Measurements from ENCODE around the gene ARHGAP1. TPM values are rescaled to one million over a fixed set of nuclear protein-coding genes. Genes with fewer than 3 reads are reported as not detected.

ARHGAP1 gene
- total RNA-seq, 1 donor from 2014 or later, result 8.1 TPM

DNA sequence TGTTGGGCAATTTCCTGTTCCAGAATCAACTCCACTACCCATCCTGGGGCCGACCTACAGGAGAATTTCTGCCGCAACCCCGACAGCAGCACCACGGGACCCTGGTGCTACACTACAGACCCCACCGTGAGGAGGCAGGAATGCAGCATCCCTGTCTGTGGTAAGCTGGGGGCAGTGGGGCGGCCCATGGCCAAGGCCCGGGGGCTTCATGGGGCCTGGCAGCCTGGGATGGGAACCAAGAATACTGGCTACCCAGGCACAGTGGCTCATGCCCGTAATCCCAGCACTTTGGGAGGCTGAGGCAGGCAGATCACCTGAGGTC lies 22.9 kb upstream of the ARHGAP1 start:
- Histone ChIP-seq H3K4me2 (no peak overlapping the region), H3K4me3 (no peak overlapping the region), H3K9ac (no peak overlapping the region), H3K79me2 (ENCODE audit: low read depth) (no peaks in the 10 kb centered on the region), H3K9me3 (ENCODE audit: low read depth) (no peaks in the 10 kb centered on the region), H3F3A (ENCODE audit: low read depth) (no peaks in the 10 kb centered on the region), H2AFZ (replicated peaks) (no peak overlapping the region), H3K27ac (no peak overlapping the region), H4K20me1 (ENCODE audit: low read depth) (no peaks in the 10 kb centered on the region), H3K27me3 (no peaks in the 10 kb centered on the region), H3K4me1 (no peaks in the 10 kb centered on the region), H3K36me3 (no peaks in the 10 kb centered on the region)
- H3K4me1 Mint-ChIP-seq, result peaks cover 14% of the 10 kb centered on the region
- peaks cover 8% of the 10 kb centered on the region for H3K27me3 Mint-ChIP-seq (ENCODE audit: insufficient read depth, low read depth)
- TF ChIP-seq EZH2 (IDR thresholded peaks at IDR 0.05) (no peak), CTCF (IDR thresholded peaks at IDR 0.05) (no peak), EZH2phosphoT487 (IDR thresholded peaks at IDR 0.05) (no peak)
- H3K4me3 Mint-ChIP-seq, result no peak overlapping the region
- DNase-seq (ENCODE audit: low spot score), result no peak
- H3K27ac Mint-ChIP-seq, result no peak overlapping the region
- no peaks in the 10 kb centered on the region for H3K36me3 Mint-ChIP-seq
- H3K9me3 Mint-ChIP-seq, result no peaks in the 10 kb centered on the region

DNA sequence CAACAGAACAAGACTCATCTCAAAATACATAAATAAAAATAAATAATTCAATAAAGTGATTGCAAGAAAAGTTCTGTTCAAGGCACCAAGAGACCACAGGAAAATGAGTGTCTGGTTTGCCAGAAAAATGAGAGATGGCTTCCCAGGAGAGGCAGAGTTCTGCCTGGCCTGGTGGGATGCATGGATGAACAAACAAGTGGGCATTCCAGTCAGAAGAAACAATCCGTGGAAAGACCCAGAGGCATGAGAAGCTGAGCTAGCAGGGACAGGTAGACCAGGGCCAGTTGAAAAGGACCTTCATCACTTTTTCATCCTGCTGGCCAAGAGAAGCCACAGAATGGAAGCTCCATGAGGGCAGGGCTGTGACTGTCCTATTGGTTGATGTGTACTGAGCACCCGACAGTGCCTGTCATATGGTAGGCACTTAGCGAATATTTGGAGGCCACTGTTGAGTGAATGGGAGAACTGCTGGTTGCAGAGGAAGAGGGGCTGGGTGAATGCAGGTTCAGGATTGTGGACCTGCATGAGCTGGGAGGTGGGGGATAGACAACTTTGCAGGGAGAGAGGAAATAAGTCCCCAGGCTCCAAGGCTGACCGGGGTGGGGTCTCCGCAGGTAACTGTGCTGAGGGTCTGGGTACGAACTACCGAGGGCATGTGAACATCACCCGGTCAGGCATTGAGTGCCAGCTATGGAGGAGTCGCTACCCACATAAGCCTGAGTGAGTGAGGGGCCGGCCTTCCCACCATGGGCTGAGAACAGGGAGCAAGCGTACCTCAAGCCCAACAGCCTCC lies 22.3 kb upstream of the ARHGAP1 start:
- Mint-ChIP-seq H3K4me3 (peak overlapping the region; percentile 11), H3K27me3 (ENCODE audit: insufficient read depth, low read depth) (peaks cover 8% of the 10 kb centered on the region), H3K36me3 (no peaks in the 10 kb centered on the region), H3K9me3 (no peaks in the 10 kb centered on the region), H3K27ac (no peak overlapping the region), H3K4me1 (peaks cover 14% of the 10 kb centered on the region)
- no peaks in the 10 kb centered on the region for H3K79me2 ChIP-seq (ENCODE audit: low read depth)
- H3F3A ChIP-seq (ENCODE audit: low read depth), result no peaks in the 10 kb centered on the region
- H3K9ac ChIP-seq, result no peak overlapping the region
- H3K27me3 ChIP-seq, result no peaks in the 10 kb centered on the region
- H3K4me1 ChIP-seq, result no peaks in the 10 kb centered on the region
- no peaks in the 10 kb centered on the region for H3K36me3 ChIP-seq
- no peak overlapping the region for H3K27ac ChIP-seq
- H4K20me1 ChIP-seq (ENCODE audit: low read depth), result no peaks in the 10 kb centered on the region
- H2AFZ ChIP-seq (replicated peaks), result no peak overlapping the region
- H3K4me2 ChIP-seq, result no peak overlapping the region
- H3K9me3 ChIP-seq (ENCODE audit: low read depth), result no peaks in the 10 kb centered on the region
- no peak overlapping the region for H3K4me3 ChIP-seq
- DNase-seq (ENCODE audit: low spot score), result no peak
- TF ChIP-seq EZH2 (IDR thresholded peaks at IDR 0.05) (no peak), EZH2phosphoT487 (IDR thresholded peaks at IDR 0.05) (no peak), CTCF (IDR thresholded peaks at IDR 0.05) (no peak)

DNA sequence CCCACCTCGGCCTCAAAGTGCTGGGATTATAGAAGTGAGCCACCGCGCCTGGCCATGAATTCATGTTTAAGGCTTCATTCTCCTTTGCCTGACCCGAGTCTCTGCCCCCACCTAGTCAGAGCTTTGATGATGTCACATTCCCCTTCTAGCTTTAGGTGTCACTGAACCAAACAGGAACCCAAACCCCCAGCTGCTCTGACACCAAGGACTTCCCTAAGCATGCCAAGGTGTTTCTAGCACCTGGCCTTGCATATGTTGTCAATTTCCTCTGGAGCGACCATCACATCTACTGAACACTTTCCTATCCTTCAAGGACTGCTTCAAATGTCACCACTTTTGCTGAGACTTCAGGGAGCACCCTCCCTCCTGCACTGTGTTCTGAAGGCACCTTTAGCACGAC lies 20.9 kb upstream of the ARHGAP1 start:
- DNase-seq (ENCODE audit: low spot score), result no peak
- H3K27me3 Mint-ChIP-seq (ENCODE audit: insufficient read depth, low read depth), result peaks cover 8% of the 10 kb centered on the region
- H3K9me3 ChIP-seq (ENCODE audit: low read depth), result no peaks in the 10 kb centered on the region
- H3K4me1 ChIP-seq, result no peaks in the 10 kb centered on the region
- H3K79me2 ChIP-seq (ENCODE audit: low read depth), result no peaks in the 10 kb centered on the region
- TF ChIP-seq CTCF (IDR thresholded peaks at IDR 0.05) (no peak), EZH2phosphoT487 (IDR thresholded peaks at IDR 0.05) (no peak), EZH2 (IDR thresholded peaks at IDR 0.05) (no peak)
- H3K4me3 ChIP-seq, result no peak overlapping the region
- H4K20me1 ChIP-seq (ENCODE audit: low read depth), result no peaks in the 10 kb centered on the region
- no peak overlapping the region for H3K4me3 Mint-ChIP-seq
- H3F3A ChIP-seq (ENCODE audit: low read depth), result no peaks in the 10 kb centered on the region
- peak overlapping the region; percentile 91 for H3K27ac Mint-ChIP-seq
- H3K9me3 Mint-ChIP-seq, result no peaks in the 10 kb centered on the region
- H3K36me3 Mint-ChIP-seq, result no peaks in the 10 kb centered on the region
- H3K27me3 ChIP-seq, result no peaks in the 10 kb centered on the region
- H3K27ac ChIP-seq, result no peak overlapping the region
- no peak overlapping the region for H2AFZ ChIP-seq (replicated peaks)
- H3K9ac ChIP-seq, result no peak overlapping the region
- no peak overlapping the region for H3K4me2 ChIP-seq
- H3K4me1 Mint-ChIP-seq, result peaks cover 14% of the 10 kb centered on the region
- H3K36me3 ChIP-seq, result no peaks in the 10 kb centered on the region

Data from neural progenitor cell (in vitro differentiated cells).